ENCODE data around the gene STRADB. TPM values are rescaled to one million over a fixed set of nuclear protein-coding genes. Genes with fewer than 3 reads are reported as not detected.

The STRADB gene
- total RNA-seq, 5 donors from 2014 or later (not counting 1 experiment from before 2014, with no cell fraction given) = 10.2 to 24.2 (median 18.0) TPM

DNA sequence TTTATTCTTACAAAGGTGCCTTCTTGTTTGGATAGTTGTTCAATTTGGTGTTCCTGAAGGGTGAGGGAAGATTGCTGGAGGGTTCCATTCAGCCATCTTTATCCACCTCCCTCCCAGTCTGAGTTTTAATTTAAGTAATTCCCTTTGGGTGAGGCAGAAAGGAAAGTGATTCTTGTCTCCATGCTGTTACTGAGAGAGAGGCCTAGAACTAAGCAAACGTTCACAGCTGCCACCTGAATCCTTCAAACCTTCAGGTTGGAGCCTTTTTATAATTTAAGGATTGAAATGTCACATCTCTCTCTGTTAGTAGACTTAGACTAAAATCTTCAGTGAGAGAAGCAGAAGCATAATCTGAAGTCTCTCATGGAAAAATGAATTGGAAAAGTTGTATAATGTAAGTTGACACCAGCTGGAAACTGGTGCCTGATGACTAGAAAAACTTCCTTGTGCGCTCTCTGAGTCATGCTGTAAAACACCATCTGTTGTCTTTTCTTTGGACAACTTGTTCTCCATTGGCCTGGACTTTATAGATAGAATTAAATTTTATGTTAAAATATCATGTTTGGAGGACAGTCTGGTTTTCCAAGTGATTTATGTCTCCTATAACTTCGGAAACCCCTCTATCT is 14.6 kb downstream of the STRADB start:
- Mint-ChIP-seq H3K4me1 (peaks cover 2 to 19% (median 4%) of the 10 kb centered on the region in 3 donors), H3K27ac (no peak overlapping the region), H3K9me3 (no peaks in the 10 kb centered on the region), H3K4me3 (no peak overlapping the region), H3K36me3 (peaks cover 73% of the 10 kb centered on the region), H3K27me3 (no peaks in the 10 kb centered on the region)
- Histone ChIP-seq H3K4me3 (ENCODE audit: control insufficient read depth in 1 of 2, extremely low read depth in 1 of 2, low read length in 1 of 2) (no peak overlapping the region), H3K4me1 (ENCODE audit: control insufficient read depth in 1 of 2, extremely low read depth in 1 of 2, insufficient read depth in 2 of 2, low read length in 2 of 2) (no peaks in the 10 kb centered on the region), H3K9me3 (no peaks in the 10 kb centered on the region), H3K27ac (ENCODE audit: low read length) (no peak overlapping the region), H3K27me3 (replicated peaks in 1 of 2; ENCODE audit: control insufficient read depth in 2 of 2, extremely low read depth in 1 of 2, insufficient read depth in 2 of 2, low read length in 1 of 2) (no peaks in the 10 kb centered on the region), H3K36me3 (ENCODE audit: control insufficient read depth in 2 of 2, extremely low read depth in 1 of 2, insufficient read depth in 1 of 2, low read length in 1 of 2) (peaks cover 0 to 28% of the 10 kb centered on the region in 2 donors)
- DNase-seq (no peak), ATAC-seq (replicated peaks in 1 of 4) (no peak)
- no CpG with 5 or more reads among the region's 3 CpGs for WGBS (ENCODE audit: insufficient coverage)
- ChIA-PET POLR2A (interaction anchor here (0.6 kb wide), 2 partner anchors 24 to 538 kb away, joined by 3 to 4 read pairs; no protein-coding TSS in a partner anchor), CTCF (no interaction called here)

GRCh38 chr2:201467666-201468065 is 16.1 kb downstream of the STRADB start:
- Histone ChIP-seq H3K36me3 (ENCODE audit: control insufficient read depth in 2 of 2, extremely low read depth in 1 of 2, insufficient read depth in 1 of 2, low read length in 1 of 2) (peaks cover 0 to 31% of the 10 kb centered on the region in 2 donors), H3K9me3 (no peaks in the 10 kb centered on the region), H3K27me3 (replicated peaks in 1 of 2; ENCODE audit: control insufficient read depth in 2 of 2, extremely low read depth in 1 of 2, insufficient read depth in 2 of 2, low read length in 1 of 2) (no peaks in the 10 kb centered on the region), H3K4me1 (ENCODE audit: control insufficient read depth in 1 of 2, extremely low read depth in 1 of 2, insufficient read depth in 2 of 2, low read length in 2 of 2) (no peaks in the 10 kb centered on the region), H3K4me3 (ENCODE audit: control insufficient read depth in 1 of 2, extremely low read depth in 1 of 2, low read length in 1 of 2) (no peak overlapping the region), H3K27ac (ENCODE audit: low read length) (no peak overlapping the region)
- H3K36me3 Mint-ChIP-seq = peaks cover 73% of the 10 kb centered on the region
- H3K4me1 Mint-ChIP-seq = peaks cover 0 to 10% (median 2%) of the 10 kb centered on the region in 3 donors
- DNase-seq = no peak
- no peaks in the 10 kb centered on the region for H3K9me3 Mint-ChIP-seq
- no peak overlapping the region for H3K4me3 Mint-ChIP-seq
- ChIA-PET POLR2A (no interaction called here), CTCF (interaction anchor here in 1 of 2 donors (0.7 kb wide), 1 partner anchor 367 kb away, joined by 3 read pairs; no protein-coding TSS in a partner anchor)
- no peak overlapping the region for H3K27ac Mint-ChIP-seq
- no peaks in the 10 kb centered on the region for H3K27me3 Mint-ChIP-seq
- no peak for ATAC-seq (replicated peaks in 1 of 4)

GRCh38 chr2:201470821-201471731 is 19.5 kb downstream of the STRADB start:
- no peak for ATAC-seq (replicated peaks in 1 of 4)
- H3K4me1 ChIP-seq (ENCODE audit: control insufficient read depth in 1 of 2, extremely low read depth in 1 of 2, insufficient read depth in 2 of 2, low read length in 2 of 2) = no peaks in the 10 kb centered on the region
- H3K27me3 Mint-ChIP-seq = no peaks in the 10 kb centered on the region
- peaks cover 84% of the 10 kb centered on the region for H3K36me3 Mint-ChIP-seq
- H3K27me3 ChIP-seq (replicated peaks in 1 of 2; ENCODE audit: control insufficient read depth in 2 of 2, extremely low read depth in 1 of 2, insufficient read depth in 2 of 2, low read length in 1 of 2) = no peaks in the 10 kb centered on the region
- no peak overlapping the region for H3K4me3 ChIP-seq (ENCODE audit: control insufficient read depth in 1 of 2, extremely low read depth in 1 of 2, low read length in 1 of 2)
- no peaks in the 10 kb centered on the region for H3K9me3 ChIP-seq
- WGBS (ENCODE audit: insufficient coverage) = 93% methylated on average over 3 of the region's 9 CpGs
- no peak for DNase-seq
- no peak overlapping the region for H3K4me3 Mint-ChIP-seq
- peaks cover 0 to 20% of the 10 kb centered on the region in 2 donors for H3K36me3 ChIP-seq (ENCODE audit: control insufficient read depth in 2 of 2, extremely low read depth in 1 of 2, insufficient read depth in 1 of 2, low read length in 1 of 2)
- ChIA-PET CTCF (no interaction called here), POLR2A (no interaction called here)
- no peak overlapping the region for H3K27ac Mint-ChIP-seq
- peaks cover 0 to 5% (median 2%) of the 10 kb centered on the region in 3 donors for H3K4me1 Mint-ChIP-seq
- H3K9me3 Mint-ChIP-seq = no peaks in the 10 kb centered on the region
- H3K27ac ChIP-seq (ENCODE audit: low read length) = no peak overlapping the region

DNA sequence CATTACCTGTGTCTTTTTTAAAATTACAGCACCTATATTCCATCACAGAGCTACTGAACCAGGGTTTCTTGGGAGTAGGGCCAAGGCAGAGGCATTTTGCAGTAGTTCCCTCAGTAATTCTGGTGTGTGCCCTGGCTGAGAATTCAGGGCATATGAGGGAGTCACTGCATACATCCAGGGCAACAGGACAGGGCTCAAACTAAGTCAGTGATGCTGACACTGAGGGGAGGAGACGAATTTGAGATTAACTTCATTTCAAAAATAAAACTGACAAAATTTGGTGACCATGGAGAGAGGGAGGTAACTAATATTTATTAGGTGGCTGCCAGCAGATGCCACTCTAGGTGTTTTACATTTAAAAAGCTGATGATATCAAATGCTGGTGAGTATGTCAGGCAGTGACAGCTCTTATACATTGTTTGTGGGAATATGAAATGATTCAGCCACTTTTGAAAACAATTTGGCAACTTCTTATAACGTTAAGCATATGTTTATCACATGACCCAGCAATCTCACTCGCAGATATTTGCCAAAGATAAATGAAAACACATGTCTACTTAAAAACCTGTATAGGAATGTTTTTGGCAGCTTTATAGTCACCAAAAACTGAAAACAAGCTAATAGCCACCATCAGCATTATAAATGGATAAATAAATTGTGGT is 20.3 kb downstream of the STRADB start:
- no peaks in the 10 kb centered on the region for H3K4me1 ChIP-seq (ENCODE audit: control insufficient read depth in 1 of 2, extremely low read depth in 1 of 2, insufficient read depth in 2 of 2, low read length in 2 of 2)
- no peak for DNase-seq
- CTCF ChIA-PET = no interaction called here
- peaks cover 0 to 5% (median 2%) of the 10 kb centered on the region in 3 donors for H3K4me1 Mint-ChIP-seq
- no peak overlapping the region for H3K27ac ChIP-seq (ENCODE audit: low read length)
- H3K27me3 ChIP-seq (replicated peaks in 1 of 2; ENCODE audit: control insufficient read depth in 2 of 2, extremely low read depth in 1 of 2, insufficient read depth in 2 of 2, low read length in 1 of 2) = no peaks in the 10 kb centered on the region
- H3K4me3 ChIP-seq (ENCODE audit: control insufficient read depth in 1 of 2, extremely low read depth in 1 of 2, low read length in 1 of 2) = no peak overlapping the region
- no peaks in the 10 kb centered on the region for H3K9me3 Mint-ChIP-seq
- peaks cover 0 to 20% of the 10 kb centered on the region in 2 donors for H3K36me3 ChIP-seq (ENCODE audit: control insufficient read depth in 2 of 2, extremely low read depth in 1 of 2, insufficient read depth in 1 of 2, low read length in 1 of 2)
- no peaks in the 10 kb centered on the region for H3K9me3 ChIP-seq
- no CpG with 5 or more reads among the region's 3 CpGs for WGBS (ENCODE audit: insufficient coverage)
- H3K4me3 Mint-ChIP-seq = no peak overlapping the region
- no peaks in the 10 kb centered on the region for H3K27me3 Mint-ChIP-seq
- peaks cover 82% of the 10 kb centered on the region for H3K36me3 Mint-ChIP-seq
- ATAC-seq (replicated peaks in 1 of 4) = no peak
- H3K27ac Mint-ChIP-seq = no peak overlapping the region
- POLR2A ChIA-PET = no interaction called here

- DNase-seq = no peak
- Histone ChIP-seq H3K36me3 (ENCODE audit: control insufficient read depth in 2 of 2, extremely low read depth in 1 of 2, insufficient read depth in 1 of 2, low read length in 1 of 2) (peaks cover 0 to 20% of the 10 kb centered on the region in 2 donors), H3K9me3 (no peaks in the 10 kb centered on the region), H3K4me1 (ENCODE audit: control insufficient read depth in 1 of 2, extremely low read depth in 1 of 2, insufficient read depth in 2 of 2, low read length in 2 of 2) (no peaks in the 10 kb centered on the region), H3K27me3 (replicated peaks in 1 of 2; ENCODE audit: control insufficient read depth in 2 of 2, extremely low read depth in 1 of 2, insufficient read depth in 2 of 2, low read length in 1 of 2) (no peaks in the 10 kb centered on the region), H3K4me3 (ENCODE audit: control insufficient read depth in 1 of 2, extremely low read depth in 1 of 2, low read length in 1 of 2) (no peak overlapping the region), H3K27ac (ENCODE audit: low read length) (no peak overlapping the region)
- Mint-ChIP-seq H3K27me3 (no peaks in the 10 kb centered on the region), H3K9me3 (no peaks in the 10 kb centered on the region), H3K27ac (no peak overlapping the region), H3K36me3 (peaks cover 79% of the 10 kb centered on the region), H3K4me3 (no peak overlapping the region), H3K4me1 (peaks cover 0 to 5% (median 2%) of the 10 kb centered on the region in 3 donors)
- WGBS (ENCODE audit: insufficient coverage) = 100% methylated on average over 1 of the region's 3 CpGs
- ChIA-PET POLR2A (no interaction called here), CTCF (no interaction called here)
- ATAC-seq (replicated peaks in 1 of 4) = no peak
Measured at GRCh38 chr2:201472411-201472810, 20.9 kb downstream of the STRADB start.

DNA sequence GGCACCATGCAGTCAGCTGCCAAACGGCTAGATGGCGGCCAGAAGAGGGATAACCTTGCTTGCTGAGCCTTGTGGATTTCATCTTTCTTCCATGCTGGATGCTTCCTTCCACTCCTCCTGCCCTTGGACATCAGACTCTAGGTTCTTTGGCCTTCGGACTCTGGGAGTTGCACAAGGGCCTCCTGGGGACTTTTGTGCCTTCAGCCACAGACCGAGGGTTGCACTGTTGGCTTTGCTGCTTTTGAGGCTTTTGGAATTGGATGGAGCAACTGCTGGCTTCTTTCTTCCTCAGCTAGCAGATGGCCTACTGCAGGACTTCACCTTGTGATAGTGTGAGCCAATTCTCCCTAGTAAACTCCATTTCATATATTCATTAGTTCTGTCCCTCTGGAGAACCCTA is 31.0 kb downstream of the STRADB start:
- H3K4me3 ChIP-seq (ENCODE audit: control insufficient read depth in 1 of 2, extremely low read depth in 1 of 2, low read length in 1 of 2) = no peak overlapping the region
- Mint-ChIP-seq H3K4me1 (no peaks in the 10 kb centered on the region), H3K27ac (no peak overlapping the region), H3K36me3 (peaks cover 25% of the 10 kb centered on the region), H3K9me3 (no peaks in the 10 kb centered on the region), H3K27me3 (no peaks in the 10 kb centered on the region), H3K4me3 (no peak overlapping the region)
- H3K27me3 ChIP-seq (replicated peaks in 1 of 2; ENCODE audit: control insufficient read depth in 2 of 2, extremely low read depth in 1 of 2, insufficient read depth in 2 of 2, low read length in 1 of 2) = no peaks in the 10 kb centered on the region
- ChIA-PET POLR2A (no interaction called here), CTCF (no interaction called here)
- no peaks in the 10 kb centered on the region for H3K9me3 ChIP-seq
- no CpG with 5 or more reads among the region's 4 CpGs for WGBS (ENCODE audit: insufficient coverage)
- ATAC-seq (replicated peaks in 1 of 4) = no peak
- no peak overlapping the region for H3K27ac ChIP-seq (ENCODE audit: low read length)
- H3K4me1 ChIP-seq (ENCODE audit: control insufficient read depth in 1 of 2, extremely low read depth in 1 of 2, insufficient read depth in 2 of 2, low read length in 2 of 2) = no peaks in the 10 kb centered on the region
- H3K36me3 ChIP-seq (ENCODE audit: control insufficient read depth in 2 of 2, extremely low read depth in 1 of 2, insufficient read depth in 1 of 2, low read length in 1 of 2) = peaks cover 0 to 8% of the 10 kb centered on the region in 2 donors
- no peak for DNase-seq
